GM23338 (cell line): ENCODE results near the gene SRCAP. TPM values are rescaled to one million over a fixed set of nuclear protein-coding genes. Genes with fewer than 3 reads are reported as not detected.

ENCODE experiments used
- ATAC-seq: fragments of 200-7000 bp; cut with Tn5 transposase; 3 replicates; pipeline ENCODE4 v1.9.1; 2020
- DNase-seq: peaks from one replicate; pipeline ENCODE4 v3.0.0-alpha.2; 2015; ENCODE audit warnings: low spot score
- H2AFZ ChIP-seq: fragments of 200-600 bp; sonication (generic); 2 replicates; pipeline ENCODE4 v1.8.0; 2016; ENCODE audit warnings: antibody characterized with exemption, mild to moderate bottlenecking, moderate library complexity
- H3F3A ChIP-seq: fragments of 200-600 bp; sonication (generic); replicated peaks from 2 replicates; pipeline ENCODE4 v1.8.0; 2017; ENCODE audit warnings: antibody characterized with exemption, mixed run types, low read depth
- H3K27ac ChIP-seq: fragments of 200-600 bp; sonication (generic); 2 replicates; pipeline ENCODE4 v1.6.1; 2016; ENCODE audit warnings: low read depth
- H3K27me3 ChIP-seq: fragments of 200-600 bp; sonication (generic); 2 replicates; pipeline ENCODE4 v1.8.0; 2016; ENCODE audit warnings: mild to moderate bottlenecking, mixed run types, moderate library complexity; ENCODE audit not compliant: insufficient read depth
- H3K36me3 ChIP-seq: fragments of 200-600 bp; sonication (generic); 2 replicates; pipeline ENCODE4 v1.8.0; 2016; ENCODE audit warnings: mild to moderate bottlenecking; ENCODE audit not compliant: insufficient read depth
- H3K4me1 ChIP-seq: fragments of 200-600 bp; sonication (generic); 2 replicates; pipeline ENCODE4 v1.8.0; 2016; ENCODE audit warnings: mild to moderate bottlenecking, moderate library complexity; ENCODE audit not compliant: insufficient read depth
- H3K4me2 ChIP-seq: fragments of 200-600 bp; sonication (generic); 2 replicates; pipeline ENCODE4 v1.7.1; 2017; ENCODE audit warnings: mixed run types
- H3K4me3 ChIP-seq: fragments of 200-600 bp; sonication (generic); 2 replicates; pipeline ENCODE4 v1.6.1; 2016; ENCODE audit warnings: mixed run types
- H3K79me2 ChIP-seq: fragments of 200-600 bp; sonication (generic); replicated peaks from 2 replicates; pipeline ENCODE4 v1.8.0; 2017; ENCODE audit warnings: mild to moderate bottlenecking; ENCODE audit not compliant: insufficient read depth
- H3K9me2 ChIP-seq: fragments of 200-600 bp; sonication (generic); 2 replicates; pipeline ENCODE4 v1.8.0; 2017; ENCODE audit not compliant: insufficient read depth
- H4K20me1 ChIP-seq: fragments of 200-600 bp; sonication (generic); replicated peaks from 2 replicates; pipeline ENCODE4 v1.8.0; 2017; ENCODE audit warnings: mild to moderate bottlenecking; ENCODE audit not compliant: insufficient read depth
- H3K27ac Mint-ChIP-seq: 2 replicates; pipeline ENCODE4 v1.8.0; 2020; ENCODE audit warnings: inconsistent platforms, mild to moderate bottlenecking, moderate library complexity, mixed read lengths
- H3K27me3 Mint-ChIP-seq: 3 replicates; pipeline ENCODE4 v1.8.0; 2022; ENCODE audit warnings: low read depth, mild to moderate bottlenecking, moderate library complexity, mixed read lengths, inconsistent platforms; ENCODE audit not compliant: insufficient read depth, poor library complexity
- H3K36me3 Mint-ChIP-seq: 3 replicates; pipeline ENCODE4 v1.8.0; 2021; ENCODE audit warnings: low read depth, mild to moderate bottlenecking, inconsistent platforms, moderate library complexity, mixed read lengths
- H3K4me1 Mint-ChIP-seq: 3 replicates; pipeline ENCODE4 v1.8.0; 2020; ENCODE audit warnings: mild to moderate bottlenecking, inconsistent platforms, mixed read lengths
- H3K4me3 Mint-ChIP-seq: 3 replicates; pipeline ENCODE4 v1.8.0; 2021; ENCODE audit warnings: moderate library complexity, mild to moderate bottlenecking, inconsistent platforms, mixed read lengths
- H3K9me3 Mint-ChIP-seq: 3 replicates; pipeline ENCODE4 v1.8.0; 2020; ENCODE audit warnings: moderate library complexity, mild to moderate bottlenecking, inconsistent platforms, mixed read lengths
- CREB1 ChIP-seq: fragments of 250-450 bp; sonication (Bioruptor Pico); IDR thresholded peaks from 2 replicates; pipeline ENCODE4 v1.5.0; 2020; ENCODE audit warnings: low read depth, mild to moderate bottlenecking, moderate library complexity
- ZNF114 ChIP-seq: fragments of 250-450 bp; sonication (Bioruptor Pico); IDR thresholded peaks from 2 replicates; pipeline ENCODE4 v1.5.0; 2020; ENCODE audit warnings: mild to moderate bottlenecking, moderate library complexity
- polyA plus RNA-seq: library from polyadenylated mRNA; unstranded; fragments of >200 nt; fragmentation: Nextera tagmentation; extraction: Ambion mirVana; gene quantifications from 2 replicates; pipeline ENCODE4 v1.2.1, GENCODE V29; 2016
- total RNA-seq: library from RNA; depleted of rRNA; stranded (reverse); fragments of >200 nt; shearing (Covaris generic); gene quantifications from 2 replicates; pipeline ENCODE4 v1.2.3, GENCODE V29; 2014
- TF ChIP-seq, protein P1 (sequence below), 2 experiments: fragments of 200-600 bp in 1 of 2; sonication (generic) in 1 of 2; conservative IDR thresholded peaks; 2 replicates each; pipeline versions ENCODE4 v1.5.1 to v1.6.1; 2016 to 2017; ENCODE audit warnings: antibody characterized with exemption in 2 of 2, low read depth in 2 of 2, mild to moderate bottlenecking in 2 of 2, moderate library complexity in 1 of 2
- TF ChIP-seq, protein P2 (sequence below): IDR thresholded peaks from 2 replicates; pipeline ENCODE4 v1.6.1; 2016; ENCODE audit warnings: antibody characterized with exemption
- TF ChIP-seq, protein P3 (sequence below): fragments of 250-450 bp; sonication (Bioruptor Pico); IDR thresholded peaks from 2 replicates; pipeline ENCODE4 v1.5.0; 2020; ENCODE audit warnings: mild to moderate bottlenecking, moderate library complexity
- TF ChIP-seq, protein P4 (sequence below): IDR thresholded peaks from one replicate; pipeline ENCODE4 v1.6.1; 2018; ENCODE audit warnings: antibody characterized with exemption; ENCODE audit not compliant: unreplicated experiment

Gene SRCAP
- total and polyA plus RNA-seq, 2 experiments from 2014 or later: 15.3 to 38.4 TPM

DNA sequence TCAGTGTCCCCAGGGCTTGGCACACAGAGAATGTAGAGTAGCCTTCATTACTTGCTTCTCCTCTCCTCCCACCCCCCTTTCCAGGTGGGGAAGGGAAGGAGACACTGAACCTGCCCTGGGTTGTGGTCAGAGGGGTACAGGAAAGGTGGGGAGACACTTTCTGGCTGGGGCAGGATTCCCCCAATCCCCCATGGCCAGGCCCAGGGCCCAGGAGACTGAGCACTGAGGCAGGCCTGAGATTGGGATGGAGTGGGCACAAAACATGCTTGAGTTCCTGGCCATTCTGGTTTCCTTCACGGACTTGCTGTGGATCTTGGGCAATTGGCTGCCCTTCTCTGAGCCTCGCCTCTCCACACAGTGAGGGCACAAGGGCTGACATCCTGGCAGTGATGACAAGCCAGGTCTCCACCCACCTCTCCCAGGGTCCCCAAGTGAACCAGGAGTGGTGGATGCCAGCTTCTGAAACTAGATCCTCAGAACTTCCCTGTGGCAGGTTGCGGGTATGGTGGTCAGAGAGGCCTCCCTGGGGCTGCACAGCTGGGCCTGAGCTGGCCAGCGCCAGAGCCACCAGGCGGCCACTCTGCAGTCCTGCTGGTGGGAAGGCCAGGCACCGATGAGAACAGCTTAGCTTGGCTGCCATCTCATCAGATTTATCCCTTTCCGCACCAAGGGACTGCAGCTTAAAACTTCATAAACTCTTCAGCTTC, 78.8 kb downstream of the SRCAP start:
- Histone ChIP-seq H2AFZ (no peak overlapping the region), H3F3A (peaks cover 25% of the 10 kb centered on the region), H3K4me3 (no peak overlapping the region), H4K20me1 (peaks cover 5% of the 10 kb centered on the region), H3K36me3 (peaks cover 6% of the 10 kb centered on the region), H3K4me1 (no peaks in the 10 kb centered on the region; the same call in 1 of the 2 replicates), H3K27me3 (no peaks in the 10 kb centered on the region), H3K79me2 (no peaks in the 10 kb centered on the region), H3K9me2 (no peaks in the 10 kb centered on the region), H3K27ac (no peak overlapping the region), H3K4me2 (no peak overlapping the region)
- Mint-ChIP-seq H3K36me3 (peaks cover 40% of the 10 kb centered on the region), H3K27ac (no peak overlapping the region), H3K4me1 (peaks cover 23% of the 10 kb centered on the region), H3K9me3 (no peaks in the 10 kb centered on the region), H3K27me3 (peaks cover 40% of the 10 kb centered on the region), H3K4me3 (peak overlapping the region; percentile 93)
- no peak for TF ChIP-seq ZNF114 (CRISPR knock-in tag)
- TF ChIP-seq, protein P1, sequence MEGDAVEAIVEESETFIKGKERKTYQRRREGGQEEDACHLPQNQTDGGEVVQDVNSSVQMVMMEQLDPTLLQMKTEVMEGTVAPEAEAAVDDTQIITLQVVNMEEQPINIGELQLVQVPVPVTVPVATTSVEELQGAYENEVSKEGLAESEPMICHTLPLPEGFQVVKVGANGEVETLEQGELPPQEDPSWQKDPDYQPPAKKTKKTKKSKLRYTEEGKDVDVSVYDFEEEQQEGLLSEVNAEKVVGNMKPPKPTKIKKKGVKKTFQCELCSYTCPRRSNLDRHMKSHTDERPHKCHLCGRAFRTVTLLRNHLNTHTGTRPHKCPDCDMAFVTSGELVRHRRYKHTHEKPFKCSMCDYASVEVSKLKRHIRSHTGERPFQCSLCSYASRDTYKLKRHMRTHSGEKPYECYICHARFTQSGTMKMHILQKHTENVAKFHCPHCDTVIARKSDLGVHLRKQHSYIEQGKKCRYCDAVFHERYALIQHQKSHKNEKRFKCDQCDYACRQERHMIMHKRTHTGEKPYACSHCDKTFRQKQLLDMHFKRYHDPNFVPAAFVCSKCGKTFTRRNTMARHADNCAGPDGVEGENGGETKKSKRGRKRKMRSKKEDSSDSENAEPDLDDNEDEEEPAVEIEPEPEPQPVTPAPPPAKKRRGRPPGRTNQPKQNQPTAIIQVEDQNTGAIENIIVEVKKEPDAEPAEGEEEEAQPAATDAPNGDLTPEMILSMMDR (conservative IDR thresholded peaks at IDR 0.05; ENCODE audit: low read depth in 2 of 2): peak; percentile 10 to 30; a peak in 2 of 4 replicates
- no peak for TF ChIP-seq CREB1 (CRISPR knock-in tag)
- peak; percentile 37 for DNase-seq
- ATAC-seq: no peak; the same call in 2 of the 3 replicates

DNA sequence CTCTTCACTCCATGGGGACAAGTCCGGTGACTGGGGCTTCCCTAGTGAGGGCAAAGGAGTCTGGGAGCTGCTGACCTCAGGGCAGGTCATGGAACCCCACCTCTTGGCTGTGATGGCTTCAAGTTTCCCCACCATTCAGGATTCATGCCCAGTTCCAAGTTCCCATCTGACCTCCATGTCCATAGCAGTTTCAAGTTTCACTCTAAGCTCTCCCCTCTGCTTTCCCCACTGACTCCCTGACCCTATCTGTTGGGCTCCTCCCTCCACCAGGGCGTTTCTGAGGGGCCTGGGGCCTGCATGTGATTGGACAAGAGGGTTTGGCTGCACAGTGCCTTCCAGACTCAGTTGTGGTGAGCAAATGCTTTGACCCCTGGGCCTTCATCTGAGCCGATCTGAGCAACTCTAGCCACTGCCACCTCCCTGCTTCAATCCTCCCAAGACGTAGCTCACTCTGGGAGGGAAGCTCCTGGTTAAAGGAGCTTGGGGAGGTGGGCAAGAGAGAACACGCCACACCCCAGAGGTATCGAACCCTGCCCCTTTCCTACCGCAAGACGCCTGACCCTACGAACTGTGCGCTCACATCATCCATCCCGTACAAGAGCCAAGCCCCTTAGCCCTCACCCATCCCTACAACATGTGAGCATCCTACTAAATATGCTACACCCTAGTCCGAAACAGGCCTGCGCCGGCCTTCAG, 79.7 kb downstream of the SRCAP start:
- no peak overlapping the region for H3K27ac ChIP-seq
- peaks cover 5% of the 10 kb centered on the region for H4K20me1 ChIP-seq
- H2AFZ ChIP-seq: no peak overlapping the region
- no peaks in the 10 kb centered on the region for H3K27me3 ChIP-seq
- H3K4me1 Mint-ChIP-seq: peaks cover 23% of the 10 kb centered on the region
- DNase-seq (peak; percentile 71), ATAC-seq (peak; percentile 37)
- peak overlapping the region; percentile 38; the same call in 2 of the 3 replicates for H3K4me3 Mint-ChIP-seq
- no peaks in the 10 kb centered on the region; the same call in 1 of the 2 replicates for H3K4me1 ChIP-seq
- no peak overlapping the region for H3K4me3 ChIP-seq
- H3F3A ChIP-seq: peaks cover 23% of the 10 kb centered on the region
- H3K9me3 Mint-ChIP-seq: no peaks in the 10 kb centered on the region
- peaks cover 40% of the 10 kb centered on the region for H3K36me3 Mint-ChIP-seq
- H3K27me3 Mint-ChIP-seq: peaks cover 35% of the 10 kb centered on the region
- H3K4me2 ChIP-seq: no peak overlapping the region
- no peaks in the 10 kb centered on the region for H3K9me2 ChIP-seq
- no peaks in the 10 kb centered on the region for H3K79me2 ChIP-seq
- H3K36me3 ChIP-seq: peaks cover 4% of the 10 kb centered on the region
- H3K27ac Mint-ChIP-seq: peak overlapping the region; percentile 88
- no peak for TF ChIP-seq CREB1 (CRISPR knock-in tag)
- TF ChIP-seq, protein P2, sequence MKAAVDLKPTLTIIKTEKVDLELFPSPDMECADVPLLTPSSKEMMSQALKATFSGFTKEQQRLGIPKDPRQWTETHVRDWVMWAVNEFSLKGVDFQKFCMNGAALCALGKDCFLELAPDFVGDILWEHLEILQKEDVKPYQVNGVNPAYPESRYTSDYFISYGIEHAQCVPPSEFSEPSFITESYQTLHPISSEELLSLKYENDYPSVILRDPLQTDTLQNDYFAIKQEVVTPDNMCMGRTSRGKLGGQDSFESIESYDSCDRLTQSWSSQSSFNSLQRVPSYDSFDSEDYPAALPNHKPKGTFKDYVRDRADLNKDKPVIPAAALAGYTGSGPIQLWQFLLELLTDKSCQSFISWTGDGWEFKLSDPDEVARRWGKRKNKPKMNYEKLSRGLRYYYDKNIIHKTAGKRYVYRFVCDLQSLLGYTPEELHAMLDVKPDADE: no peak
- TF ChIP-seq, protein P3, sequence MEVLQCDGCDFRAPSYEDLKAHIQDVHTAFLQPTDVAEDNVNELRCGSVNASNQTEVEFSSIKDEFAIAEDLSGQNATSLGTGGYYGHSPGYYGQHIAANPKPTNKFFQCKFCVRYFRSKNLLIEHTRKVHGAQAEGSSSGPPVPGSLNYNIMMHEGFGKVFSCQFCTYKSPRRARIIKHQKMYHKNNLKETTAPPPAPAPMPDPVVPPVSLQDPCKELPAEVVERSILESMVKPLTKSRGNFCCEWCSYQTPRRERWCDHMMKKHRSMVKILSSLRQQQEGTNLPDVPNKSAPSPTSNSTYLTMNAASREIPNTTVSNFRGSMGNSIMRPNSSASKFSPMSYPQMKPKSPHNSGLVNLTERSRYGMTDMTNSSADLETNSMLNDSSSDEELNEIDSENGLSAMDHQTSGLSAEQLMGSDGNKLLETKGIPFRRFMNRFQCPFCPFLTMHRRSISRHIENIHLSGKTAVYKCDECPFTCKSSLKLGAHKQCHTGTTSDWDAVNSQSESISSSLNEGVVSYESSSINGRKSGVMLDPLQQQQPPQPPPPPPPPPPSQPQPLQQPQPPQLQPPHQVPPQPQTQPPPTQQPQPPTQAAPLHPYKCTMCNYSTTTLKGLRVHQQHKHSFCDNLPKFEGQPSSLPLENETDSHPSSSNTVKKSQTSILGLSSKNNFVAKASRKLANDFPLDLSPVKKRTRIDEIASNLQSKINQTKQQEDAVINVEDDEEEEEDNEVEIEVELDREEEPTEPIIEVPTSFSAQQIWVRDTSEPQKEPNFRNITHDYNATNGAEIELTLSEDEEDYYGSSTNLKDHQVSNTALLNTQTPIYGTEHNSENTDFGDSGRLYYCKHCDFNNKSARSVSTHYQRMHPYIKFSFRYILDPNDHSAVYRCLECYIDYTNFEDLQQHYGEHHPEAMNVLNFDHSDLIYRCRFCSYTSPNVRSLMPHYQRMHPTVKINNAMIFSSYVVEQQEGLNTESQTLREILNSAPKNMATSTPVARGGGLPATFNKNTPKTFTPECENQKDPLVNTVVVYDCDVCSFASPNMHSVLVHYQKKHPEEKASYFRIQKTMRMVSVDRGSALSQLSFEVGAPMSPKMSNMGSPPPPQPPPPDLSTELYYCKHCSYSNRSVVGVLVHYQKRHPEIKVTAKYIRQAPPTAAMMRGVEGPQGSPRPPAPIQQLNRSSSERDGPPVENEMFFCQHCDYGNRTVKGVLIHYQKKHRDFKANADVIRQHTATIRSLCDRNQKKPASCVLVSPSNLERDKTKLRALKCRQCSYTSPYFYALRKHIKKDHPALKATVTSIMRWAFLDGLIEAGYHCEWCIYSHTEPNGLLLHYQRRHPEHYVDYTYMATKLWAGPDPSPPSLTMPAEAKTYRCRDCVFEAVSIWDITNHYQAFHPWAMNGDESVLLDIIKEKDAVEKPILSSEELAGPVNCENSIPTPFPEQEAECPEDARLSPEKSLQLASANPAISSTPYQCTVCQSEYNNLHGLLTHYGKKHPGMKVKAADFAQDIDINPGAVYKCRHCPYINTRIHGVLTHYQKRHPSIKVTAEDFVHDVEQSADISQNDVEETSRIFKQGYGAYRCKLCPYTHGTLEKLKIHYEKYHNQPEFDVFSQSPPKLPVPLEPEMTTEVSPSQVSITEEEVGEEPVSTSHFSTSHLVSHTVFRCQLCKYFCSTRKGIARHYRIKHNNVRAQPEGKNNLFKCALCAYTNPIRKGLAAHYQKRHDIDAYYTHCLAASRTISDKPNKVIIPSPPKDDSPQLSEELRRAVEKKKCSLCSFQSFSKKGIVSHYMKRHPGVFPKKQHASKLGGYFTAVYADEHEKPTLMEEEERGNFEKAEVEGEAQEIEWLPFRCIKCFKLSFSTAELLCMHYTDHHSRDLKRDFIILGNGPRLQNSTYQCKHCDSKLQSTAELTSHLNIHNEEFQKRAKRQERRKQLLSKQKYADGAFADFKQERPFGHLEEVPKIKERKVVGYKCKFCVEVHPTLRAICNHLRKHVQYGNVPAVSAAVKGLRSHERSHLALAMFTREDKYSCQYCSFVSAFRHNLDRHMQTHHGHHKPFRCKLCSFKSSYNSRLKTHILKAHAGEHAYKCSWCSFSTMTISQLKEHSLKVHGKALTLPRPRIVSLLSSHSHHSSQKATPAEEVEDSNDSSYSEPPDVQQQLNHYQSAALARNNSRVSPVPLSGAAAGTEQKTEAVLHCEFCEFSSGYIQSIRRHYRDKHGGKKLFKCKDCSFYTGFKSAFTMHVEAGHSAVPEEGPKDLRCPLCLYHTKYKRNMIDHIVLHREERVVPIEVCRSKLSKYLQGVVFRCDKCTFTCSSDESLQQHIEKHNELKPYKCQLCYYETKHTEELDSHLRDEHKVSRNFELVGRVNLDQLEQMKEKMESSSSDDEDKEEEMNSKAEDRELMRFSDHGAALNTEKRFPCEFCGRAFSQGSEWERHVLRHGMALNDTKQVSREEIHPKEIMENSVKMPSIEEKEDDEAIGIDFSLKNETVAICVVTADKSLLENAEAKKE (CRISPR knock-in tag): no peak
- TF ChIP-seq, protein P4, sequence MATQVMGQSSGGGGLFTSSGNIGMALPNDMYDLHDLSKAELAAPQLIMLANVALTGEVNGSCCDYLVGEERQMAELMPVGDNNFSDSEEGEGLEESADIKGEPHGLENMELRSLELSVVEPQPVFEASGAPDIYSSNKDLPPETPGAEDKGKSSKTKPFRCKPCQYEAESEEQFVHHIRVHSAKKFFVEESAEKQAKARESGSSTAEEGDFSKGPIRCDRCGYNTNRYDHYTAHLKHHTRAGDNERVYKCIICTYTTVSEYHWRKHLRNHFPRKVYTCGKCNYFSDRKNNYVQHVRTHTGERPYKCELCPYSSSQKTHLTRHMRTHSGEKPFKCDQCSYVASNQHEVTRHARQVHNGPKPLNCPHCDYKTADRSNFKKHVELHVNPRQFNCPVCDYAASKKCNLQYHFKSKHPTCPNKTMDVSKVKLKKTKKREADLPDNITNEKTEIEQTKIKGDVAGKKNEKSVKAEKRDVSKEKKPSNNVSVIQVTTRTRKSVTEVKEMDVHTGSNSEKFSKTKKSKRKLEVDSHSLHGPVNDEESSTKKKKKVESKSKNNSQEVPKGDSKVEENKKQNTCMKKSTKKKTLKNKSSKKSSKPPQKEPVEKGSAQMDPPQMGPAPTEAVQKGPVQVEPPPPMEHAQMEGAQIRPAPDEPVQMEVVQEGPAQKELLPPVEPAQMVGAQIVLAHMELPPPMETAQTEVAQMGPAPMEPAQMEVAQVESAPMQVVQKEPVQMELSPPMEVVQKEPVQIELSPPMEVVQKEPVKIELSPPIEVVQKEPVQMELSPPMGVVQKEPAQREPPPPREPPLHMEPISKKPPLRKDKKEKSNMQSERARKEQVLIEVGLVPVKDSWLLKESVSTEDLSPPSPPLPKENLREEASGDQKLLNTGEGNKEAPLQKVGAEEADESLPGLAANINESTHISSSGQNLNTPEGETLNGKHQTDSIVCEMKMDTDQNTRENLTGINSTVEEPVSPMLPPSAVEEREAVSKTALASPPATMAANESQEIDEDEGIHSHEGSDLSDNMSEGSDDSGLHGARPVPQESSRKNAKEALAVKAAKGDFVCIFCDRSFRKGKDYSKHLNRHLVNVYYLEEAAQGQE: no peak
